Lower leg skin (tissue), 4 donors: ENCODE data around the gene VAV3. TPM values are rescaled to one million over a fixed set of nuclear protein-coding genes. Genes with fewer than 3 reads are reported as not detected.

ENCODE experiments used
- DNase-seq, 2 donors: peaks; one replicate each; pipeline ENCODE4 v3.0.0-alpha.2; 2019; ENCODE audit warnings: low spot score in 2 of 2
- H3K4me3 ChIP-seq: fragments of 200-600 bp; sonication (generic); 2 replicates; pipeline ENCODE4 v1.5.1; 2017; ENCODE audit warnings: mild to moderate bottlenecking, low read depth; ENCODE audit not compliant: poor library complexity, severe bottlenecking
- POLR2A ChIP-seq, 2 donors: fragments of 450-650 bp; IDR thresholded peaks; one replicate each; pipeline ENCODE4 v1.6.1; 2016 to 2017; ENCODE audit warnings: antibody characterized with exemption in 2 of 2, mild to moderate bottlenecking in 1 of 2, moderate library complexity in 1 of 2
- WGBS, 2 donors: methylation state at CpG; one replicate each; pipeline ENCODE4 v1.1.5; 2018; 5-methylcytosine and 5-hydroxymethylcytosine counted together
- intact Hi-C: fragments of 100-400 bp; cut with DNase I; formaldehyde crosslinking; loops from one replicate; pipeline ENCODE4 v1.15.0; 2023; ENCODE audit warnings: low total_unique reads
- total RNA-seq, 4 donors: library from RNA; depleted of rRNA; stranded (reverse); fragments of >200 nt; gene quantifications; one replicate each; pipeline ENCODE4 v1.1.0, GENCODE V29; 2016
- TF ChIP-seq, protein P1 (sequence below), 3 donors: fragments of 450-650 bp; IDR thresholded peaks; one replicate each; pipeline ENCODE4 v1.5.1; 2016; ENCODE audit warnings: antibody characterized with exemption in 3 of 3, mild to moderate bottlenecking in 3 of 3, moderate library complexity in 2 of 3

Gene VAV3
- total RNA-seq, 4 donors from 2014 or later: 102 to 200 (median 147) TPM

DNA sequence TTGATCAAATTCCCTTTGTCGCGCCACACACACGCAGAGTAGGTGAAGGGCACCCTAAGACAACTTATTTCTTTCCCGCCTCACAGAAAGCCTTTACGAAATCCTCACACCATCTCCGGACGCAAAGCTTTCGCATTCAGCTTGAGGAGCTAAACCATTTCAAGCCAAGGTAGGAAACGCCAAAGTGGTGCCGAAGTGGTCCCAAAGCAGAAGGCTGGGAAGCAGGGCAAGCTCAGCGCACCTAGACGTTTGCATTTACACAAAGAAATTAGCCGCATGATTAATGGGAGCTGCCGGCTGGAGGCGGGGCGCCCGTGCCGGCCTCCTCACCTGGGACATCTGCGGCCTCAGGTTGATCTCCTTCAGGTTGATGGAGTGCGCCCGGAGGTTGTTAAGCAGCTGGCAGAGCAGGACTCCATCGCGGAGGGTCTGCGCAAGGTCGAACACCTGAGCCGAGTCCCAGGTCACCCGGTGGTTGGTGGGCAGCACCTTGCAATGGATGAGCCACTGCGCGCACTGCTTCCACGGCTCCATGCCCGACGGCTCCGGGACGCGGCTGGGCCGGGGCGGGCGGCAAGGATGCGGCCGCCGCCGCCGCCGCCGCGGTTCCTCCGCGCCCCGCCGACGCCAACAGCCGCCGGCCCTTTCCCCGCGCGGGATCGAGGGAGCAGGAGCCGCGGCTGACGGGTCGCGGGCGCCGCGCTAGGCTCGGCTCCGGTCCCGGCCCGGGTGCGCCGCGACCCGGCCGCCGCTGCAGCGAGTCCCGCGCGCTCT lies 457 bp downstream of the VAV3 start:
- intact Hi-C loops: no loop called here
- peak in 1 of 2 donors; percentile 84 for DNase-seq
- 1% methylated on average over 36 to 48 of the region's 79 CpGs for WGBS, 2 donors

DNA sequence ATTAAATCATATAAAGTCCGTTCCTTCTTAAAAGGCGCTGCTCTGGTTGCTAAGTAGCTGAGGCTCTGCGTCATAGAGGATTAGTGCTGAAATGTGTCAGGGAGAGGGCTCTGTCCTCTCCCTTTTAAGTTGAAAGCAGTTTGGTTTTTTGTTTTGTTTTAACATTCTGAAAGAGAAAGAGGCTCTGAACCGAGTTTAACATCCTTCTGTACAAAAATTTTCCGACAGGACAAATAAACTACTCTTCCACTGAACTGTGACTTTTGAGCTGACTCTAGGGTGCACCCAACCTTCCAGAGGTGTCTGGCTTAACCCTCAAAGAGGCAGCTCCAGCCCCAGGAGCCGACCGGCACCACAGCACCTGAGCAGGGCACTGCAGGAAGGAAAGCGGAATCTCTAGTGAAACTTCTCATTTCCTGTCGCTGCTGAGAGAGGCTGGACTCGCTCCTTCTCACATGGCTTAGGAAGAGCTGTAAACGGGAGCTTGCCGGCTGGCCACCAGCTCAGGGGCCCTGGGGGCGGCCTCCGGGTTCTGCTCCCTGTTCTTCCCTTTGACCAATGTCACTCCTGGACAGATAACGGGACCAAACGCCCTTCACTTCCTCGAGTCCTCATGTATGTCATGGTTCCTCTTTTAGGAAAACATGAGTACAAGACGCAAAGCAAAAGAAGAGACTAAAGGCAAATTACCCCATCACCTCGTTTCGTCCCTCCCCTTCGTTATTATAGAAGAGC lies 1.2 kb downstream of the VAV3 start:
- peak in 1 of 2 donors; percentile 87 for DNase-seq
- WGBS, 2 donors: 4 to 8% methylated on average over 21 of the region's 21 CpGs
- TF ChIP-seq POLR2A (IDR thresholded peaks at IDR 0.05): no peak
- TF ChIP-seq, protein P1, sequence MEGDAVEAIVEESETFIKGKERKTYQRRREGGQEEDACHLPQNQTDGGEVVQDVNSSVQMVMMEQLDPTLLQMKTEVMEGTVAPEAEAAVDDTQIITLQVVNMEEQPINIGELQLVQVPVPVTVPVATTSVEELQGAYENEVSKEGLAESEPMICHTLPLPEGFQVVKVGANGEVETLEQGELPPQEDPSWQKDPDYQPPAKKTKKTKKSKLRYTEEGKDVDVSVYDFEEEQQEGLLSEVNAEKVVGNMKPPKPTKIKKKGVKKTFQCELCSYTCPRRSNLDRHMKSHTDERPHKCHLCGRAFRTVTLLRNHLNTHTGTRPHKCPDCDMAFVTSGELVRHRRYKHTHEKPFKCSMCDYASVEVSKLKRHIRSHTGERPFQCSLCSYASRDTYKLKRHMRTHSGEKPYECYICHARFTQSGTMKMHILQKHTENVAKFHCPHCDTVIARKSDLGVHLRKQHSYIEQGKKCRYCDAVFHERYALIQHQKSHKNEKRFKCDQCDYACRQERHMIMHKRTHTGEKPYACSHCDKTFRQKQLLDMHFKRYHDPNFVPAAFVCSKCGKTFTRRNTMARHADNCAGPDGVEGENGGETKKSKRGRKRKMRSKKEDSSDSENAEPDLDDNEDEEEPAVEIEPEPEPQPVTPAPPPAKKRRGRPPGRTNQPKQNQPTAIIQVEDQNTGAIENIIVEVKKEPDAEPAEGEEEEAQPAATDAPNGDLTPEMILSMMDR (IDR thresholded peaks at IDR 0.05): no peak
- peak overlapping the region; percentile 39 for H3K4me3 ChIP-seq
- intact Hi-C loops: no loop called here

More for the DNA sequence above, 457 bp downstream of the VAV3 start:
- H3K4me3 ChIP-seq: peak overlapping the region; percentile 39
- no peak for TF ChIP-seq POLR2A (IDR thresholded peaks at IDR 0.05)
- TF ChIP-seq, protein P1 (IDR thresholded peaks at IDR 0.05): no peak

DNA sequence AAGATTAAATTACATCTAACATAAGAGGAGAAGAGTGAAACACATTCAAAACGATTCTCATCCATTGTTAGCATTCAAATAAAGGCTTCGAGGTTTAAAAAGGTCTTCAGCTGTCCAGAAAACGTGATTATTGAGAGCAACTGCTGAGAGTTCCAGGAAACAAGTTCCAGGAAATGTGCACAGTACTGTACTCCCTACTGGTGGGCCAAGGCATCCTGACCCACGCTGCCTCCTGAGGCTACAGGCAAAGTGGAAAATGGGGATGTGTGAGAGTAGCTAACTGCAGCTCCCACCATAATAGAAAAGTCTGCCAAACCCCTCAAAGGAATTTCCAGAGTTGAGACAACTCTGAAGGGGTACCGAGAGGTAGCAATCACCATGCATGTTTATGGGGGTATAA lies 2.0 kb downstream of the VAV3 start:
- intact Hi-C loops: no loop called here
- 48 to 49% methylated on average over 5 of the region's 5 CpGs for WGBS, 2 donors

DNA sequence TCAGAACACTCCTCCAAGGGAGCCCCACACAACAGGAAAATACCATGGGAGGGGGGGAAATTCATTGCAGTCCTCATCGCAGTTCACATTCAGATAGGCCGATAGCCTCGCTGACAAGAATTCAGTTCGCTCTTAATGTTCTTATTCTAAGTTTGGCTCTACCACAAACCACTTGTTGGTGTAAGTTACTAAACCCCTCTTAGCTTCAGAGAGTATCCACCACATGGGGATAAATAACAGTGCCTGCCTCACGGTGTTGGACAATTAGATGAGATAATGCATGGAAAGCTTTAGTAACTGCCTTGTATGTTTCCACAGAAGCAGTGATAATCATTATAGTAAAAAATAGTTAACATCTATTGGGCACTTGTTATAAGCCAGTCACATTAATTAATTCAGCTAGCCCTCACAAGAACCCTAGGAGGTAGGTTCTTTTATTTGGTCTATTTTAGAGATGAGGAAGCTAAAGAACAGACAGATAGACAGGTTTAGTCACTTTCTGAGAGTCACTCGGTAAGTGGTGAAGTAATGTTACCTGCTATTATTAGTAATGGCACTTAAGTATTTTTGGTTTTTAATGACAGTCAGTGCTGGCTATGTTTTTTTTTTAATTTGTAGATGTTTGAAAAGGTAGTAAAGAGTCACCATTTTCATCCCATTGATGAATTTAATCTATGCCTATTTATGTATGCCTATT lies 10.1 kb downstream of the VAV3 start:
- intact Hi-C loops: no loop called here

More for the DNA sequence above, 2.0 kb downstream of the VAV3 start:
- no peak for TF ChIP-seq POLR2A (IDR thresholded peaks at IDR 0.05)
- TF ChIP-seq, protein P1 (IDR thresholded peaks at IDR 0.05): no peak
- no peak overlapping the region for H3K4me3 ChIP-seq
- DNase-seq: peak in 1 of 2 donors; percentile 68

DNA sequence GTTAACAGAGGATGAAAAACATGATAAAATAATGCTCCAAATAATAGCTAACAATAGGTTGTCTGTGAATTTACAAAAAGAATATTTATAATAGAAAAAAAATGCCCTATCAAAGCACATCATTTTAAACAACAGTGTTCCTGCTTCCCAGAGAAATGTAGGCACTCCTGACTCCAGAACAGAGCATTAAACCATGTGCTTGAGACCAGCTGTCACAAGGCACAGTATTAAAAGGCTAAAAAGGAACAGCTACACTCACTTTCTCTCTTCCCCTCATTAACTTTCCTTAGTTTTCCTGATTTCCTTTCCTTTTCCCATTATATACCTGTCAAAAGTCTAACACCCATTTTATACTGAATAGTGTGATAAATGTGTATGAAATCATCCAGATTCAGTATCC lies 10.9 kb downstream of the VAV3 start:
- intact Hi-C loops: no loop called here
- H3K4me3 ChIP-seq: no peak overlapping the region
- TF ChIP-seq, protein P1 (IDR thresholded peaks at IDR 0.05): no peak
- no peak for TF ChIP-seq POLR2A (IDR thresholded peaks at IDR 0.05)
- DNase-seq: no peak

More for the DNA sequence above, 10.1 kb downstream of the VAV3 start:
- H3K4me3 ChIP-seq: no peak overlapping the region
- TF ChIP-seq, protein P1 (IDR thresholded peaks at IDR 0.05): no peak
- no peak for TF ChIP-seq POLR2A (IDR thresholded peaks at IDR 0.05)
- 89 to 97% methylated on average over 6 of the region's 6 CpGs for WGBS, 2 donors
- DNase-seq: no peak
